HEK293T (cell line): ENCODE measurements around the gene RAB7B.

Experiments
- ELF4 ChIP-seq: fragments of 450-650 bp; IDR thresholded peaks from 2 replicates; pipeline ENCODE4 v1.6.1; 2017; ENCODE audit warnings: antibody characterized with exemption
- FOXA1 ChIP-seq: fragments of 450-650 bp; IDR thresholded peaks from 2 replicates; pipeline ENCODE4 v1.6.1; 2016; ENCODE audit warnings: mild to moderate bottlenecking
- FOXK2 ChIP-seq: fragments of 450-650 bp; IDR thresholded peaks from 2 replicates; pipeline ENCODE4 v1.6.1; 2016; ENCODE audit warnings: mild to moderate bottlenecking
- FOXM1 ChIP-seq: fragments of 450-650 bp; IDR thresholded peaks from 2 replicates; pipeline ENCODE4 v1.6.1; 2017; ENCODE audit warnings: mild to moderate bottlenecking, borderline replicate concordance
- SP1 ChIP-seq: fragments of 450-650 bp; IDR thresholded peaks from 2 replicates; pipeline ENCODE4 v1.6.1; 2017
- SUZ12 ChIP-seq: fragments of 450-650 bp; IDR thresholded peaks from 2 replicates; pipeline ENCODE4 v1.6.1; 2016; ENCODE audit warnings: mild to moderate bottlenecking
- TARDBP ChIP-seq: fragments of 450-650 bp; IDR thresholded peaks from 2 replicates; pipeline ENCODE4 v1.6.1; 2016

- TF ChIP-seq FOXA1 (no peak), SP1 (no peak), FOXK2 (no peak), SUZ12 (no peak), TARDBP (no peak), ELF4 (no peak), FOXM1 (no peak)
These were observed 21.9 kb downstream of the RAB7B start for GRCh38 chr1:205981257-205981656.
